H1 (cell line): Measurements from ENCODE around the gene NEK11. TPM values are rescaled to one million over a fixed set of nuclear protein-coding genes. Genes with fewer than 3 reads are reported as not detected.

Experiments used
- CTCF ChIA-PET: fragments of 300-600 bp; sonication (Branson Sonifier 250); formaldehyde crosslinking; loops from one replicate; lab custom pipeline; 2021; ENCODE audit not compliant: partially characterized antibody; lab: Charles Lee
- POLR2A ChIA-PET: fragments of 300-600 bp; sonication (Branson Sonifier 250); formaldehyde crosslinking; loops from one replicate; lab custom pipeline; 2021; ENCODE audit warnings: inconsistent platforms; ENCODE audit not compliant: partially characterized antibody; lab: Charles Lee
- DNase-seq, 2 experiments: peaks; one replicate each; pipeline versions ENCODE4 v3.0.0 to v3.0.0-alpha.2; 2010 to 2022; ENCODE audit warnings: low spot score in 2 of 2, low read depth in 1 of 2, mixed read lengths in 1 of 2
- FAIRE-seq: peaks from 2 replicates; lab custom pipeline; 2011; peaks lifted over from hg19 to GRCh38; lab: Jason Lieb, UNC
- H2AFZ ChIP-seq: 2 replicates; pipeline ENCODE4 v1.8.1; 2012; ENCODE audit warnings: low read length, inconsistent platforms
- H2AK5ac ChIP-seq: 2 replicates; pipeline ENCODE4 v1.6.1; 2013; ENCODE audit warnings: low read depth, low read length
- H2BK120ac ChIP-seq: replicated peaks from 2 replicates; pipeline ENCODE3; 2013; ENCODE audit warnings: low read depth, low read length, inconsistent platforms
- H2BK12ac ChIP-seq: 2 replicates; pipeline ENCODE4 v1.6.1; 2013; ENCODE audit warnings: low read depth, low read length
- H2BK15ac ChIP-seq: 2 replicates; pipeline ENCODE4 v1.6.1; 2013; ENCODE audit warnings: low read length
- H2BK20ac ChIP-seq: 2 replicates; pipeline ENCODE4 v1.6.1; 2013; ENCODE audit warnings: low read length
- H2BK5ac ChIP-seq: 2 replicates; pipeline ENCODE4 v1.6.1; 2013; ENCODE audit warnings: low read depth, low read length
- H3K14ac ChIP-seq: 2 replicates; pipeline ENCODE4 v1.6.1; 2013; ENCODE audit warnings: inconsistent platforms; ENCODE audit not compliant: insufficient read length
- H3K18ac ChIP-seq: 2 replicates; pipeline ENCODE4 v1.6.1; 2013; ENCODE audit warnings: low read length; ENCODE audit errors: extremely low read depth
- H3K23ac ChIP-seq: 2 replicates; pipeline ENCODE4 v1.6.1; 2013; ENCODE audit warnings: inconsistent platforms; ENCODE audit not compliant: insufficient read length
- H3K23me2 ChIP-seq: 2 replicates; pipeline ENCODE4 v1.6.1; 2013; ENCODE audit warnings: low read depth, low read length
- H3K27ac ChIP-seq: 2 replicates; pipeline ENCODE4 v1.6.1; 2011; ENCODE audit warnings: low read depth, low read length, inconsistent platforms
- H3K27me3 ChIP-seq, 4 experiments: replicated peaks in 1 of 4; 1 replicate in 1 of 4; 2 replicates in 3 of 4; pipeline versions ENCODE4 v1.6.1 to v1.8.1; 2011 to 2013; ENCODE audit warnings: low read length in 3 of 4, mild to moderate bottlenecking in 3 of 4, inconsistent platforms in 2 of 4, mixed read lengths in 2 of 4, moderate library complexity in 1 of 4; ENCODE audit not compliant: control insufficient read depth in 3 of 4, insufficient read depth in 3 of 4; ENCODE audit errors: extremely low read depth in 1 of 4
- H3K36me3 ChIP-seq, 4 experiments: 2 replicates each; pipeline versions ENCODE4 v1.6.1 to v1.8.1; 2011 to 2013; ENCODE audit warnings: mild to moderate bottlenecking in 4 of 4, low read length in 3 of 4, moderate library complexity in 2 of 4, control low read depth in 1 of 4, inconsistent platforms in 1 of 4; ENCODE audit not compliant: insufficient read depth in 4 of 4, control insufficient read depth in 2 of 4
- H3K4ac ChIP-seq: replicated peaks from 2 replicates; pipeline ENCODE3; 2013; ENCODE audit warnings: low read length, low read depth, mixed read lengths, inconsistent platforms; ENCODE audit not compliant: insufficient read length
- H3K4me1 ChIP-seq, 4 experiments: replicated peaks in 1 of 4; 1 replicate in 1 of 4; 2 replicates in 3 of 4; pipeline versions ENCODE4 v1.6.1 to v1.8.1; 2011 to 2013; ENCODE audit warnings: low read length in 3 of 4, inconsistent platforms in 2 of 4, mixed read lengths in 1 of 4; ENCODE audit not compliant: insufficient read depth in 4 of 4, control insufficient read depth in 3 of 4
- H3K4me2 ChIP-seq, 2 experiments: 2 replicates each; pipeline versions ENCODE4 v1.6.1 to v1.8.1; 2011 to 2013; ENCODE audit warnings: low read depth in 2 of 2, low read length in 2 of 2, control low read depth in 1 of 2, inconsistent platforms in 1 of 2, mild to moderate bottlenecking in 1 of 2; ENCODE audit not compliant: insufficient read depth in 1 of 2
- H3K4me3 ChIP-seq, 4 experiments: fragments of 200-600, 300-600 bp in 1 of 4; sonication (generic), shearing (Covaris generic), sonication (Bioruptor Twin) in 1 of 4; 2 replicates each; pipeline versions ENCODE4 v1.5.1 to v1.8.1; 2011 to 2016; ENCODE audit warnings: low read length in 4 of 4, low read depth in 3 of 4, control low read depth in 2 of 4, inconsistent platforms in 2 of 4, mild to moderate bottlenecking in 2 of 4, mixed read lengths in 1 of 4, moderate library complexity in 1 of 4; ENCODE audit not compliant: insufficient read depth in 2 of 4; ENCODE audit errors: extremely low read depth in 1 of 4
- H3K56ac ChIP-seq: replicated peaks from 2 replicates; pipeline ENCODE3; 2013; ENCODE audit warnings: low read depth, mild to moderate bottlenecking, mixed read lengths, low read length, inconsistent platforms; ENCODE audit not compliant: insufficient read length
- H3K79me1 ChIP-seq: 2 replicates; pipeline ENCODE4 v1.6.1; 2013; ENCODE audit warnings: low read depth, low read length, control low read depth
- H3K79me2 ChIP-seq, 2 experiments: 2 replicates each; pipeline versions ENCODE4 v1.6.1 to v1.8.1; 2012 to 2013; ENCODE audit warnings: low read length in 2 of 2, mild to moderate bottlenecking in 2 of 2, inconsistent platforms in 1 of 2; ENCODE audit not compliant: insufficient read depth in 2 of 2, control insufficient read depth in 1 of 2
- H3K9ac ChIP-seq, 4 experiments: replicated peaks in 1 of 4; 1 replicate in 1 of 4; 2 replicates in 3 of 4; pipeline versions ENCODE4 v1.6.1 to v1.8.1; 2011 to 2013; ENCODE audit warnings: low read depth in 3 of 4, low read length in 3 of 4, control low read depth in 2 of 4, mild to moderate bottlenecking in 2 of 4, moderate library complexity in 2 of 4, inconsistent platforms in 1 of 4; ENCODE audit errors: extremely low read depth in 1 of 4
- H3K9me3 ChIP-seq, 2 experiments: 2 replicates each; pipeline versions ENCODE4 v1.6.1 to v1.8.1; 2012 to 2013; ENCODE audit warnings: mild to moderate bottlenecking in 2 of 2, moderate library complexity in 2 of 2, control low read depth in 1 of 2, inconsistent platforms in 1 of 2, low read depth in 1 of 2, low read length in 1 of 2, mixed read lengths in 1 of 2; ENCODE audit not compliant: insufficient read depth in 2 of 2
- H4K20me1 ChIP-seq, 2 experiments: replicated peaks in 1 of 2; 2 replicates each; pipeline versions ENCODE3 to v1.8.1; 2011 to 2013; ENCODE audit warnings: inconsistent platforms in 2 of 2, low read length in 2 of 2, mild to moderate bottlenecking in 1 of 2; ENCODE audit not compliant: insufficient read depth in 2 of 2, control insufficient read depth in 1 of 2
- H4K5ac ChIP-seq: 2 replicates; pipeline ENCODE4 v1.6.1; 2013; ENCODE audit warnings: low read length, low read depth, mixed read lengths, inconsistent platforms; ENCODE audit not compliant: insufficient read length
- H4K8ac ChIP-seq: 2 replicates; pipeline ENCODE4 v1.8.0; 2013; ENCODE audit warnings: mild to moderate bottlenecking, moderate library complexity, low read length, inconsistent platforms; ENCODE audit not compliant: insufficient read depth; ENCODE audit errors: extremely low read depth
- H4K91ac ChIP-seq: replicated peaks from 2 replicates; pipeline ENCODE3; 2013; ENCODE audit warnings: low read length, mixed read lengths, inconsistent platforms; ENCODE audit not compliant: insufficient read length
- ATF2 ChIP-seq: IDR thresholded peaks from 2 replicates; pipeline ENCODE4 v1.6.1; 2012; ENCODE audit warnings: low read length, inconsistent platforms
- HDAC2 ChIP-seq, 2 experiments: fragments of 300-600 bp in 1 of 2; sonication (generic) in 1 of 2; IDR thresholded peaks; 2 replicates each; pipeline ENCODE4 v1.6.1; 2011 to 2012; ENCODE audit warnings: low read depth in 2 of 2, low read length in 2 of 2, mild to moderate bottlenecking in 2 of 2, moderate library complexity in 2 of 2, borderline replicate concordance in 1 of 2, inconsistent platforms in 1 of 2
- PHF8 ChIP-seq: fragments of 200-600 bp; sonication (generic); conservative IDR thresholded peaks from 2 replicates; pipeline ENCODE4 v1.7.1; 2012; ENCODE audit warnings: low read depth, mild to moderate bottlenecking, inconsistent platforms, low read length, moderate library complexity
- POU5F1 ChIP-seq: IDR thresholded peaks from 2 replicates; pipeline ENCODE4 v1.6.1; 2011; ENCODE audit warnings: low read depth, mild to moderate bottlenecking, low read length, moderate library complexity
- RNF2 ChIP-seq: fragments of 200-900, 300-1000 bp; sonication (generic); IDR thresholded peaks from 2 replicates; pipeline ENCODE4 v1.7.1; 2016; ENCODE audit warnings: borderline replicate concordance, low read depth, mild to moderate bottlenecking, antibody characterized with exemption, low read length; ENCODE audit not compliant: poor library complexity, severe bottlenecking; ENCODE audit errors: missing control alignments
- SUZ12 ChIP-seq: fragments of 200-600 bp; sonication (generic); IDR thresholded peaks from 2 replicates; pipeline ENCODE4 v1.6.1; 2012; ENCODE audit warnings: mild to moderate bottlenecking, inconsistent platforms, low read length, moderate library complexity, mixed read lengths
- YY1 ChIP-seq: IDR thresholded peaks from 2 replicates; pipeline ENCODE4 v1.6.1; 2011; ENCODE audit warnings: low read depth, mild to moderate bottlenecking, low read length
- ZNF274 ChIP-seq: IDR thresholded peaks from 2 replicates; pipeline ENCODE4 v1.7.0; 2012; ENCODE audit warnings: low read length, borderline replicate concordance; ENCODE audit errors: extremely low read depth
- WGBS, 2 experiments: shearing (Covaris generic) in 1 of 2; methylation state at CpG; one replicate each; pipeline versions ENCODE4 v1.1.6 to v1.1.7; 2013 to 2015; ENCODE audit warnings: low lambda C conversion rate in 2 of 2, mixed read lengths in 2 of 2, inconsistent platforms in 1 of 2, low coverage in 1 of 2, missing lambda C conversion rate in 1 of 2; ENCODE audit not compliant: insufficient replicate concordance in 2 of 2, insufficient coverage in 1 of 2, insufficient read length in 1 of 2; ENCODE audit errors: extremely low coverage in 1 of 2, missing lambda C conversion rate in 1 of 2; 5-methylcytosine and 5-hydroxymethylcytosine counted together
- polyA plus RNA-seq, 7 experiments: library from polyadenylated mRNA; depleted of rRNA in 3 of 7; stranded (reverse) in 5 of 7; unstranded in 2 of 7; fragments of >200 nt in 5 of 7; fragments of 200-250 nt in 2 of 7; gene quantifications; 1 replicate in 5 of 7; 2 replicates in 1 of 7; 4 replicates in 1 of 7; pipeline versions ENCODE4 v1.2.1 to v1.2.3, GENCODE V29; 2011 to 2013; ENCODE audit warnings: missing spikeins in 2 of 7, mixed read lengths in 2 of 7
- total RNA-seq: library from RNA; stranded (reverse); fragmentation: NEBNext Ultra II Directional; extraction: Animal tissue kit (Norgen Biotek cat#: 25700); gene quantifications from 2 replicates; pipeline ENCODE4 v1.2.1, GENCODE V29; 2021

NEK11 gene
- total and polyA plus RNA-seq, 2 of the 8 experiments (the other 6 are each of a cell fraction or from before 2014, with no cell fraction given), result 0.60 TPM; not detected in 1

- H3K18ac ChIP-seq, result no peak overlapping the region
- H2BK120ac ChIP-seq, result no peak overlapping the region
- H4K5ac ChIP-seq, result no peak overlapping the region
- no peak overlapping the region for H3K23ac ChIP-seq
- DNase-seq, result no peak
- no peak overlapping the region for H3K27ac ChIP-seq
- H3K56ac ChIP-seq, result no peak overlapping the region
- no peak overlapping the region for H3K4me3 ChIP-seq
- no peak overlapping the region for H3K4ac ChIP-seq
- H3K14ac ChIP-seq, result no peak overlapping the region
- peak overlapping the region; percentile 10; the same call in 1 of the 2 replicates for H2BK12ac ChIP-seq
- FAIRE-seq, result no peak
- no peak overlapping the region for H4K8ac ChIP-seq
- H2BK15ac ChIP-seq, result 0 out of 2 replicates have a peak overlapping the region, but pooled peaks have one; percentile 33
- POLR2A ChIA-PET, result interaction anchor here (1.1 kb wide), 1 partner anchor 11 kb away, joined by 3 read pairs; no protein-coding TSS in a partner anchor
- no peak overlapping the region for H4K91ac ChIP-seq
- H2BK5ac ChIP-seq, result no peak overlapping the region
- no peaks in the 10 kb centered on the region for H3K36me3 ChIP-seq
- no peak overlapping the region for H3K9ac ChIP-seq
- WGBS, 2 experiments, result 90% methylated on average over 4 of the region's 4 CpGs; no CpG with 5 or more reads in 1 of the 2 experiments
- no peak overlapping the region for H2AK5ac ChIP-seq
- no peaks in the 10 kb centered on the region for H3K27me3 ChIP-seq
- no peak overlapping the region for H2BK20ac ChIP-seq
- TF ChIP-seq ZNF274 (no peak), HDAC2 (IDR thresholded peaks at IDR 0.05; ENCODE audit: borderline replicate concordance in 1 of 2, low read depth in 2 of 2, low read length in 2 of 2) (no peak), RNF2 (no peak), ATF2 (no peak), PHF8 (no peak), SUZ12 (no peak), POU5F1 (no peak), YY1 (no peak)
- no peak overlapping the region for H2AFZ ChIP-seq
- no peaks in the 10 kb centered on the region for H3K79me1 ChIP-seq
- no peaks in the 10 kb centered on the region for H3K79me2 ChIP-seq
- CTCF ChIA-PET, result interaction anchor here (0.6 to 1.5 kb wide), 3 partner anchors 8 to 10 kb away, joined by 3 to 6 read pairs (median 4); no protein-coding TSS in a partner anchor
- H3K4me2 ChIP-seq, result no peak overlapping the region
- no peaks in the 10 kb centered on the region for H3K9me3 ChIP-seq
- peaks cover 4 to 14% (median 8%) of the 10 kb centered on the region in 4 experiments; a peak in 5 of 7 replicates for H3K4me1 ChIP-seq
- H3K23me2 ChIP-seq, result no peaks in the 10 kb centered on the region
- H4K20me1 ChIP-seq, result peaks cover 0 to 2% of the 10 kb centered on the region in 2 experiments
These were observed 323.3 kb downstream of the NEK11 start for GRCh38 chr3:131349946-131350347.
